ENCODE measurements around the gene FAM167B.

GRCh38 chr1:32224285-32224684, 22.7 kb upstream of the FAM167B start:
- TF ChIP-seq POLR2A (IDR thresholded peaks at IDR 0.05) (no peak), CTCF (IDR thresholded peaks at IDR 0.05) (no peak)
